Fibroblast of the conjunctiva (primary cell): ENCODE data around the gene DCP1B.
A peak's percentile ranks its signal among the peaks of the same experiment; 100 is the strongest.

Experiments
- DNase-seq: peaks from one replicate; pipeline ENCODE4 v3.0.0-alpha.2; 2010; ENCODE audit warnings: low read depth

The DCP1B gene

DNA sequence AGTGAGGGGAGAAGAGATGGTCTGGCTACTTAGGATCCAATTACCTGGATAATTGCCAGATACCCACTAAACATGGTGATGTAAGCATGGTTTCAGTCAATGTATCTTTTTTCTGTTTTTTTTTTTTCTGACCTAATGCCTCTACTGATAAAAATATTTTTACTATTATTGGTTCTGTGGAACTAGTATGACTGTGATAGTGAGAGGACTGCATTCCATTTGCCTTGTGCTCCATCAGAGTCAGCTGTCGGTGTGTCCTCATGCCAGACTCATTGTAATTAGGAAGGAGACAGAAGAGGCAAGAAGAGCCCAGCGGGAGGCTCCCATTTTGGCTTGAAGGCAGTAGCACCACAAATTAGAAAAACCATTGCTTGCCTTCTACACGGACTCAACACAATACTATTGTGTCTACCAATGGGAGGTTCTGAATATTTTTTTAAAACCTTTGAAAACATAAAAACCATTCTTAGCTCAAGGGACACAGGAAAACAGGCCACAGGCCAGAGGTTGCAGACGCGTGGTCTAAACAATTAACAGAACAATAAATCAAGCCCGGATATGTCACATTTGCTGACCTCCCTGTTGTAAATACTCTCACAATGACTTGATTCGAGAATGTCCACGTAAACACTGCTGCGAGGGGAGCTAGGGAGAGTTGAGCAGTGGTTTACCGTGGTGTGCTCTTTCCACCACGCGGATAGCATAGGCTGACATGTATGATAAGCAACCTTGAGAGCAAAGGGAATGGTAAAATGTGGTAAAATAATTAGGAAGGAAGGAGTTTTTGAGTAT, 13.5 kb upstream of the DCP1B start:
- DNase-seq, result no peak

DNA sequence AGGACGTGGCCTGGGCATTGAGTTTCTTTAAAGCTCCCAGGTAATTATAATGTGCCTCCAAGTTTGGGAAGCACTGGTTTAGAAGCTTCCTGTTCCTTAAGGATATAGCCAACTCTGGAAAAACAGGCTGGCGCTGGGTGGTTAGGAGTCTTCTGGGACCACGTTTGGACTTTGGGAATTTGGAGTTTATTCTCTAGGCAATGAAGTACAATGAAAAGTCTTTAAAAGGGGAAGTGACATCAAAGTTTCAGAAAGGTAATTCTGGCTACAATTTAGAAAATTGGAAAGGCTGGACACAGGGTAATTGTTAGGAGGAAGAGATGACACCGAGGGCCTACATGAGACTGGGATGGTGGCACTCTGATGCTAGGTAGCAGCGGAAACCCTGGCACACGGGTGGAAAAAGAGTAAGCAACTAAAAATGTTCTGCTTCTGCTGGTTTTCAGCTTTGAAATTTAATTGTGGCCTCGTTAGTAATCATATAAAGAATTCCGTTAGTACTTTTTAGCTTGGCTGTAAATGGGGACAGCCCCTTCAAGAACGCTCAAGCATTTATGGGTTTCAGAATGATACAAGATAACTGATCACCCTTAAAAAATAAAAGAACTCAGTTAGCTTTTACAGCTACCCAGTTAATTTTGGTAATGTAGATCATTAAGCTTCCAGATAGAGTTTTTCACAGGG, 12.7 kb upstream of the DCP1B start:
- no peak for DNase-seq

DNA sequence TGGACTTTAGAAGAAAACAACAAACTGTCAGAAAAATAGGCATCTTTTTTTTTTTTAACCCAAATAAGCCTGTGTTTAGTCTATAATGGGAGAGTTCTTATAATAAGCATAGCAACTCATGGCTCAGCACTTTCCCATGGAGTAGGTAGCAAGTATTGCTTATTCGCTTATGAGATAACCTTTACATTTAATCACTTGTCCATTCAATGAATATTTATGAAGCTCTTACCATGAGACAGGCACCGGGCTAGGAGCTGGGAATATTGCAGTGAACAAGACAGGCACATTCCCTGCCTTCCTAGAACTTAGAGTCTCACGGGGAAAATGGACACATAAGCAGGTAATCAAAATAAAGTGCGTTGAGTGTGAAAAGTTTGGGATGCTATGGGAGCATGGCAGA, 10.0 kb upstream of the DCP1B start:
- no peak for DNase-seq

DNA sequence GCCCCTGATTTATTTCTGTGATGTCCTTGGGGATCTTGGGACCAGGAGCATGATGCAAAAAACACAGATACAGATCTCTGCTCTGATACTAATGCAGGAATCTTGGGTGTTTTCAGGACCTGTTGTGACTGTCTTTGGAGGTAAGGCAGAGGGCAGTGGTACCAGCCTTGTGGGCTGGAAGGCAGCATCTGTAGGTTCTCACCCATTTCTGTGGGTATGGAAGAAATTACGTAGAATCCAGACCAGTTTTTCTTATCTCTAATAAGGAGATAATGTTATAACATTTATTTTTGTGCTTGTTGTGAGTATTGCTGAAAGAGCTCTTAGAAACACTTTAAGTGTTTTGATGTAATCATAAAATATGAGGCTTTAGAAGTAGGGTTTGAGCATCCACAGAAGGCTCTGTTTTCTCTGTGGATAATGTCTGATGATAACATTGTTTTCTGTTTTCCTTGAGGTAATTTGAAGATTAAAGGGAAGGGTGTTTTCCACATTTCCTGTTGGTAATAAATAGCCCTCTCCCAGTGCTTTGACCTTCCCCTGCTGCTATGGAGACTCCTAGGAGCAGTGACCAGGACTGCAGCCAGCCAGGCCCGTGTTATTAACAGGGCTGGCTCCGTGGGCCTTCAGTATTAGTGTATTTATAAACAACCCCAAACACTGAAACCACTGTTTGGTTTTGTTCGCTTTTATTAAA, 9.4 kb upstream of the DCP1B start:
- DNase-seq, result no peak

DNA sequence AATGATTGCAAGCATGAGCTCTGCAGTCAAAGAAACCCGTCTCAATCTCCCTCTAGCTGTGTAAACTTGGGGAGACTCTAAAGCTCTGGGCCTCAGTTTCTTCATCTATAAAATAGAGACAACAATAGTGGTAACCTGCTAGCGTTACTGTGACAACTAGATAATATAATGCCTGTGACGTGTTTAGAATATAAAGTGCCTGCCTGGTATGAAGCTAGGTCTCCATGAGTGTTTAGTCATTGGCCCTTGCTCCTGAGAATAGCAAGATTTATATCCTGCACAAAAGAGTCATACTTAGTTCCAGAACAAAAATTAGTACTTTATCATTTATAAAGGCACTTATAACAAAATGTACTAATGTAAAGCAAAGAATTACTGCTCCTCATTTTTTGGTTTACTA, 8.8 kb upstream of the DCP1B start:
- DNase-seq, result no peak

DNA sequence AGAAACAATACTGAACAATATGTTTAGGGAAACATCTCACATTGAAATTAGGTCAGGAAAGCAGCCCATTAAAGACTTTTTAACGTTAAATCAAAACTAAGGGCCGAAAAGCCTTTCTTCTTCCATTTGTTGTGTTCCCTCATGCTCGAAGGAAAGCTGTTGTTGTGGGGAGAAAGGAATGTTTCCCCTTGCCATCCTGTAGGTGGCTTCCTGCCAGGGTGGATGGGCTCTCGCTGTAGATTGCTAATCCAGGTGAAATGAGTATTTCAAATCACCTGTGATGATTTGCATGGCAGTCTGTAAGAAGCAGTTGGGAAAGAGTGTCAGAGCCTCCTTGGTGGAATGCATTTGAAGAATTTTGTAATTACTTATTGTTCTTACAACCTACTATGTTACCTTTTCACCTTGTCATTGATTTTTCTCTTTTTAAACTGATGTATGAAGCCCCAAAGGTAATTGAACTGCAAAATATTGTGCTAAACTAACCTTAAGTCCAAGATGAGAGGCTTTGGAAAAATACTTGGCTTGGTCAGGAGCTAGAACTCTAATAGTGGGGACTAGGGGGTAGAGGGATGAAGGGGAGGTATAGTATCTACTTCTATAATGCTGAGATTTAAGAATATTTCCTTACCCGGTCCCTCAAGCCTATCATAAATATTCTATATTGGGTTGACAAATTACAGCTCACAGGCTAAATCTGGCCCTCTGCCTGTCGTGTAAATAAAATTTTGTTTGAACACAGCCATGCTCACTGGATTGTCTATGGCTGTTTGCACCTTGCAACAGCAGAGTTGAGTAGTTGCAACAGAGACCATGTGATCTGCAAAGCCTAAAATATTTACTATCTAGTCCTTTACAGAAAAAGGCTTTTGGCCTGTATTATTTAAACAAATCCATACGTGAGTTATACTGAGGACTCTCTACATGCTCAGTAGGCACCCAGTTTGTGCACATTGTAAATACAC, 7.7 kb upstream of the DCP1B start:
- DNase-seq, result no peak

DNA sequence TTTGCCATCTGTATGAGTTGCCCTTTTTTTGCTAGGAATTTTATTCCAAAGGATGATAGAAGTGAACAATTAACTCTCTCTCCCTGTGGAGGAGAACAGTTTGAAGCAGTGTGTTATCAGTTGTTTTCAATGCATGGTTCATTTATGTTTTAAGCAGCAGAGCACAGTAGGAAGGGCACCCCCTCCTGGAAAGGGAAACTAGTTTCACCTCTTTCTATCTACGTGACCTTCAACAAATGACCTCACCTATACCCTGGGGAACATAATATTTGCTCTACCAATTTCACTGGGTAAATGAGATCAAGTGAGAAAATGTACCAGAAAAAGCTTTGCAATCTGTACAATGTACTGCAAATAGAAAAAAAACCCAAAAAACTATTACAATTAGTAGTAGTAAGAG, 5.4 kb upstream of the DCP1B start:
- no peak for DNase-seq

DNA sequence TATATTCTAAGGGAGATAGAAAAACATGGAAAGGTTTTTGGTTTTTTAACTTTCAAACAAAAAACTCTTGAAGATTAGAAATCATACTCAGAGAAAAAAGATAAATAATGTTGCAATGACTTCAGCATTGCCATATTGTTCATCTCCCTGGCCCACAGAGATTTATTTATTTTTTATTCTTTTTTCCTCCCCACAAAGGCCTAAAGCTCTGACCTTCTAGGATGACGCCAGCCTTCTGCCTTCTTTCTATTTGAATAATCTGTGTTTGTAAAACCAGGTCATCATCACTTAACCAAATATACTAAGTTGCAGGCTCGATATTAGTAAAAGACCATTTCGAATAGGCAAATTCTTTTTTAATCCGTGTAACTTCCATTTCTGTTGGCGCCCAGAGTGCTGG, 4.4 kb upstream of the DCP1B start:
- no peak for DNase-seq

DNA sequence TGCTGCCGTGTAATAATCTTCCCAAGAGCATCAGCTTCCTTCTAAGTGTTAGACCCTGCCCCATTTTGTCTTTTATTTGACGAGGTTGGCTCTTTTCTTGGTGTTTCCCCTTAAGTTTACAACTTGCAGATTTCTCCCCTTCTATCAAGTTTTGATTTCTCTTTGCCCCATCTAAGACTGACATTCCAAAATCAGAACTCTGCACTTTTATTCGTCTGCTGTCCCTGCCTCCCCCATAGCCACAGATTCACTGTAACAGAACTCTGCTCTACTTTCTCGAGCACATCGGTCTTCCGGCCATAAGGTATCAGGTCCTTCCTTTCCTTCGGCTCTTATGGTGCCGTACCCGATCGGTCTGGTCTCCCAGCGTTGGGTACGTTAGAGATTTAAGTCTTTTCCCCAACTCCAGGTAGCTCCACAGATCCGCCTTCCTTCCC, 563 bp downstream of the DCP1B start:
- DNase-seq, result no peak

DNA sequence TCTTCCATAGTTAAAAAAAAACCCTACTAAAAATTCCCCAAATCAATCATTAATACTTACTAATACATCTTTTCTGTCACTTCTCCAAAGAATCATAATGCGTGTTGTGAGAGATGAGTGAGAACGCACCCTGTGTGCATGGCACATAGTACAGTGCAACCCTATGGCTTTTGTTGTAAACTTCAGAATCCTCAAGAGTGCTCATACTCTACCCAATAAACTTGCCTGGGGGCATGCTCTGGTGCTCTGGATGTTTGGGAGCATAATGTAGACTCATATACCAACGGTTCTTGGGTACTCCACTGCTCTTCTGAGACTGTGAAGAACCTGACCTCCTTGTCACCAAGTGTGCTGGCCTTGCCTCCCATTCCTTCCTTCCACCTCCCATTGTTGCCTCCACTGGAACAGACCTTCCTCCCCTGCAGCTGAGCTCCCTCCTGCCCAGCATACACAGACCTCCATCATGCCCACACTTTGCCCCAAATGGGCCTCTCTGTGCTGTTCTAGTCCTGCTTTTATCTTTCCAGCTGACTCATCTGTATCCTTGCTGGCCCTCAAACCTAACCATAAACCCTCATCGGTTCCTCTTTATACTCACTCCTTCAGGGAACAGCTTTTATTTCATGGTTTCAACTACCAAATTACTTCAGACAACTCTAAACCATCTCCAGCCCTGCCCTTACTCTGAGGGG, 8.9 kb downstream of the DCP1B start:
- no peak for DNase-seq

DNA sequence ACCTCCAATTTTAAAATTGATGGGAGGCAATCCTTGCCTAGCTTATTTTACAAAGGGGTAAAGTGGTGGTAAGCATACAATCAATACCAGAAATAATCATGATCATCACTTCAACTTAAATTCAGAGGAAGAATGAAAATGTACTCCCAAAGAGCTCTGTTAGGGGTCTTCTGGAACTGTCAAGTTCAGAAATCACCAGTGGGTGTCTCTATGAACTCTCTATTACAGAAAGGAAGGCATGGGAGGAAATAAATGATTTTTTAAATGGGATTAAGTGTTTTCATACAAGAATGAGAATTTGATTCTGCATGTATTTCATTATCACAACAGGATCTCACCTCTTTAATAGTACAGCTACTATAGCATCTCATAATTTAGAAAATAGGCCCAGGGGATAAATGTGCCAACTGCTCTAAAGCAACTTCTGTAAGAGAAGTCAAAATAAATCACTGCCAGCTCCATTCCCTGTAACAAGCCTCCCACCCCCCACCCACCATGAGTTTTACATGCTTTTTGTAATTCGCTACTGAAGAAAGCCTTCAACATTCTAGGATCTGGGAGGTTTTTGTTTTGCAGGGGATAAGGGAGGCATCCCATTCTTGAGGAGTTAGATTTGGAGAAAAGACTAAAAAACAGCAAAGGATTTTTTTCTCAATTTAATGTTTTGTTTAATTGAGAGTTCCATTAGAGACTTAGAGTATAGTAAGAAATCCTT, 9.7 kb downstream of the DCP1B start:
- DNase-seq, result no peak

DNA sequence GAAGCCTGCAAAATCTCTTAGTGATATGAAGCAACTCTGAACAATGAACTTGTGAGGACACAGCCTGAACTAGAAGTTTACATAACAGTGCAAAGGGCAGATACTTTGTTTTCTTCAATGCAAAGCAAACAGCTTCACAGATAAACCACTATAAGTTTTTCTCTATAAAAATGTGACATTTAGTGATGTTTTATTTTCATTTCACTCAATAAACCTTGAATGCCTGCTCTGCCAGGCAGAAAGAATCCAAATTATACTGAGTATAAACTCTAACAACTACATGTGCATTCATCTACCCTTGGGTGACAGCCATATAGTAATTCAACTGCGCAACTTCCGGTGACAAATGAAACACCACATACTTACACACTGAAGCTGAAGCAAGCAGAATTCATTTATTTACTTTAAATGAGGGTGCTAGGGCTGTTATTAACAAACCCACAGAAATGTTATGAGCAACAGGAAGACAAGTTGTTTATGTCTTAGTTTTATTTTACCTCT, 10.3 kb downstream of the DCP1B start:
- no peak for DNase-seq

DNA sequence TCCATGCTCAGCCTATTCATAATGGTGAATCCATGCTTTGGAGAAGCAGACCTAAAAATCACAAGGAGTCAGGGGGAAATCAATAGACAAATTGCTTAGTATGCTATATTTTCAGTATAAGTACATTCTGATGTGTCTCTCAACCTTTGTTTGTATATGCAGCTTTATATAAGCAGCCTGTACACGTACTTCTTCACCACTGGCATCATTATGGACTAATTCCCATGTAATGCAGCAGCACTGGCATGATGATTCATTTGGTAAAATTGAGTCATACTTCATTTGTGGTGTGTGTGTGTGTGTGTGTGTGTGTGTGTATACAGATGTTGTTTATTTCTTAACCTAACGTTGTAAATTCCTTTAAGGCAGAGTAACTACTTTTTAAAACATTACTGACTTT, 10.9 kb downstream of the DCP1B start:
- DNase-seq, result peak; percentile 78

DNA sequence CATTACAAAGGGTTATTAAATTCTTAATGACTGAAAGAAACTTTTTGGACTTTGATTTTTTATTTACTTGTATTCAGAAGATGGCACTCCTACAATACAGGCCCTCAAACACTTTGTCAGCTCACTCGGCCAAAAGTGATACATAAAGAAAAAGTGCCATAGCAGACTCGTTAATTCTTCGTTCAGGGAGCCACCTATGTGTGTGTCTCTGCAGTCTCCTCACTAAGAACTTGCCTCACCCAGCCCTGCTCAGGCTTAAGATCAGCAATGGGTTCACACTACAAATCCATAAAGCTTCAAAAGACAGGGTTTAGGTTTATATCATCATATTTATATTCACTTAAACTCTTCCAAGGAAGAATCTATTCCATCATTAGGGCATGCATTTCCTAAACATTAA, 11.5 kb downstream of the DCP1B start:
- no peak for DNase-seq

DNA sequence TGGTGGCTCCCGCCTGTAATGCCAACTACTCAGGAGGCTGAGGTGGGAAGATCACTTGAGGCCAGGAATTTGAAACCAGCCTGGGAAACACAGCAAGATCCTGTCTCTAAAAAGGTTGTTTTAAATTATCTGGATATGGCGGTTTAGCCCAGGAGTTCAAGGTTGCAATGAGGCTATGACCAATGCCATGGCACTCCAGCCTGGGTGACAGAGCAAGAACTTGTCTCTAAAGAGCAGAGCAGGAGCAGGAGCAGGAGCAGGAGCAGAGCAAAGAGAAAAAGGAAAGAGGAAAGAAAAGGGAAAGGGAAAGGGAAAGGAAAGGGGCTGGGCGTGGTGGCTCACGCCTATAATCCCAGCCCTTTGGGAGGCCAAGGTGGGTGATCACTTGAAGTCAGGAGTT, 15.1 kb downstream of the DCP1B start:
- no peak for DNase-seq

DNA sequence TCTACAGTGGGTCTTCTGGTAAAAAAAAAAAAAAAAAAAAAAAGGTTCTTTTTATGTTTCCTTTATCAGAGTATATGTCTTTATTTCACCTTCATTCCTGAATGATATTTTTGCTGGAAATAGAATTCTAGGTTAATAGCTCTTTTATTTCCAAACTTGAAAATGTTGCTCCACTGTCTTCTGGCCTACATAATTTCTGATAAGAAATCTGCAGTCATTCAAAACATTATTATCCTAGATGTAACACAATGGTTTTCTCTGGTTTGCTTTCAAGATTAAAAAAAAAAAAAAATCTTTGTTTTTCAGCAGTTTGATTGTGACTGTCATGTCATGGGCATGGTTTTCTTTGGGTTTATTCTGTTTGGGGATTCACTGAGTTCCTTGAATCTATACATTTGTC, 19.5 kb downstream of the DCP1B start:
- DNase-seq, result no peak

DNA sequence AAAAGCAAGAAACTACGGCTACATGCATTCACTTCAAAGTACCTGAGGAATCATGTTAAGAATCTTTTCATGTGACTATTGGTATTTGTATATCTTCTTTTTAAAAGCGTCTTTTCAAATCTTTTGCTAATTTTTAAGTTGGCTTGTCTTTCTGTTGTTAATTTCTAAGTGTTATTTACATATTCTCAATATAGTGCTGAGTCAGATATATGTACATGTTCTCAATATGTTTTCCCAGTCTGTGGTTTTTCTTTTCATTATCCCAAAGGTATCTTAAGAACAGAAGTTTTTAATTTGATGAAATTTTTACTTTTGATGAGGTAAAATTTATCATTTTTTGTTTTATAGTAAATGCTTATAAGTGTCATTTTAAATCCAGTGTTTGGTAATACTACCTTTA, 24.0 kb downstream of the DCP1B start:
- no peak for DNase-seq

DNA sequence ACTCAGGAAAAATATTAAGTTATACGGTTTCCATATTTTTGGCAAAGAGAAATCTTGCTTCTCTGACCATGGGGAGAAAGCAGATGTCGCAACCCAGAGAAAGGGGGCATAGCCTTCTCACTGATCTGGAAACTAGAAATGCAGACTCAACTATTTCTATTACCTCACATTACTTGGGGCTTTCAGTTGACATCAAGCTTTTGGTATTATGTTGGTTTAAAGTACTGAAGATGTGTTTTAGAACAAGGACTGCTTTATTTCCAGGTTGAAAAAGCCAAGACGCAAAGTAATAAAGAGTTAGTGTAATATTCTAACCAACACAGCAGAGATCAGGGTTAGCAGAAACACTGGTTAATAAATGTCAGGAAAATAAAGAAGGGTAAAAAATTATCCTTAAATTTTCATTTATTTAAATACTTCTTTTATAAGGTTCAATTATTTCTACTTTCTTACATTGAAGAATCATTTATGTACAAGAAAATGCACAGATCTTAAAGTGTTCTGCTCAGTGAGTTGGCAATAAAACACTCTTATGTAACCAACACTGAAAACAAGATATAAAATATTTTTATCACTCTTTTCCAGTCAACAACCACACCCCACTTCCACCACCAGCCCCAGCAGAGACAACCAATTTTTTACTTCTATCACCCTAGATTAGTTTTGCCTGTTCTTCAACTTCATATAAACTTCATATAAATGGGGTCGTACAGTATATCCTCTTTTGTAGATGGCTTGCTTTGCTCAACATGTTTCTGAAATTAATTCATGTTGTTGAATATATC, 26.0 kb downstream of the DCP1B start:
- DNase-seq, result no peak

DNA sequence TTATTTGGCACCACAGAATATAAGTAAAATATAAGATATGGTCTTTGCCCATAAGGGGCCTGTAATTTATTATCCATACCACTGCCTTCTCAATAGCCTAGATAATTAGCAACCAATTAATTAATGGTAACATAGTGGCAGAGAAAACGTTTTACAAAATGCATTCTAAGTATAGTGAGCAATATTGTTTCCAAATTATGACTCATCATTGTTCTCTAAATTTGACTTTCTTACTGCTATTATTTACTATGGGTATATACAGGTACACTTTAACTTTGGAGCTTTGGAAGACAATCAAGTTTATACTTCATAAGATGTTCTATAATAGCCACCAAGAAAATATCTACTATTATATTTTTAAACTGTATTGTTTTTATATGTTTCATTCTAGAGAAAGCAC, 26.7 kb downstream of the DCP1B start:
- DNase-seq, result no peak

DNA sequence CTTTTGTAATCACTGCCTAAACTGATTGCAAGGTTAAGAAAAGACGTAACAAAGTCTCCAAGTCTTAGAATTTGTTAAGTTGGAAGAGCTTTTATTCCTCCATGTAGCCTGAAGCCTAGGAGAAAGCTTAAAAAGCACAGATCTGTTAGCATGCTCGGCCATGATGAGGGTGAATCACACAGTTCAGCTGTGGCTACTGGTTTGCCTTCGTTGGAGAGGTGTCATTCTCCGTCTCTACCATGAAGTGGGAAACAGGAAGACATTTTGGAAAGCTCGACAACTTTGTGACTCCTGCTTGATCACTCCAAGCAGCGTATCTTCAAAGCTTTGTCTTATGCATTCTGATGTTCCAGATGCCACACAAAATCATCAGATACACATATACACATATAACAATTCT, 27.1 kb downstream of the DCP1B start:
- no peak for DNase-seq
